Measurements from ENCODE around the gene LRRC32. TPM values are rescaled to one million over a fixed set of nuclear protein-coding genes. Genes with fewer than 3 reads are reported as not detected.
A peak's percentile ranks its signal among the peaks of the same experiment; 100 is the strongest.

The LRRC32 gene
- total and polyA plus RNA-seq, 9 of the 15 experiments (the other 6 are each of a cell fraction or from before 2014, with no cell fraction given) = 0.10 to 0.50 (median 0.19) TPM; not detected in 5

GRCh38 chr11:76663912-76664440, 6.6 kb downstream of the LRRC32 start:
- Histone ChIP-seq H3K79me2 (ENCODE audit: control insufficient read depth, insufficient read depth, low read length) (no peaks in the 10 kb centered on the region), H4K20me1 (replicated peaks; ENCODE audit: control insufficient read depth, insufficient read depth, low read length) (0 out of 2 replicates have a peak, but pooled peaks cover 3% of the 10 kb centered on the region), H3K4me2 (ENCODE audit: insufficient read depth, low read length) (peak overlapping the region; percentile 60), H3K4me1 (replicated peaks in 1 of 2; ENCODE audit: control insufficient read depth in 2 of 2, insufficient read depth in 2 of 2, low read length in 2 of 2) (peaks cover 15 to 42% of the 10 kb centered on the region in 2 experiments; a peak in 4 of 5 replicates), H3K4me3 (no peak overlapping the region), H3K36me3 (ENCODE audit: control insufficient read depth, insufficient read depth, low read length) (no peaks in the 10 kb centered on the region), H3K9ac (ENCODE audit: insufficient read depth in 1 of 2, low read depth in 2 of 2, low read length in 2 of 2) (peak overlapping the region; percentile 34 to 73; a peak in 2 of 4 replicates), H3K9me3 (replicated peaks; ENCODE audit: control insufficient read depth, insufficient read depth, low read depth, low read length) (no peaks in the 10 kb centered on the region), H3K9me1 (ENCODE audit: control insufficient read depth, insufficient read depth, low read length) (no peaks in the 10 kb centered on the region), H3K27me3 (ENCODE audit: control insufficient read depth in 2 of 2, insufficient read depth in 2 of 2, low read length in 2 of 2) (peaks cover 2 to 18% of the 10 kb centered on the region in 2 experiments; a peak in 2 of 5 replicates), H2AFZ (ENCODE audit: low read depth, low read length) (peak overlapping the region; percentile 87), H3K27ac (ENCODE audit: extremely low read depth, low read depth, low read length) (peak overlapping the region; percentile 36; the same call in 2 of the 3 replicates)
- intact Hi-C loops (cut with micrococcal nuclease) (no loop called here), in situ Hi-C loops (cut with MboI) (no loop called here)
- peak; percentile 12; the same call in 2 of the 3 replicates for ATAC-seq
- ChIA-PET POLR2A (interaction anchor here (0.6 to 1.3 kb wide), 4 partner anchors 9 to 19 kb away, joined by 3 to 4 read pairs (median 4); no protein-coding TSS in a partner anchor), CTCF (ENCODE audit: low intra/inter-chr PET ratio) (interaction anchor here (0.5 kb wide), 1 partner anchor 15 kb away, joined by 3 read pairs; no protein-coding TSS in a partner anchor)
- no peak for FAIRE-seq
- 77% methylated on average over 2 of the region's 7 CpGs for WGBS (ENCODE audit: insufficient coverage, low coverage, missing lambda C conversion rate)
- no TSS peak for BruUV-seq (replicated peaks)
- DNase-seq (ENCODE audit: extremely low read depth in 1 of 4, low spot score in 3 of 4) = no peak
- TF ChIP-seq ZNF384 (IDR thresholded peaks at IDR 0.05; ENCODE audit: low read depth, low read length) = no peak
- TF ChIP-seq MCM2 (IDR thresholded peaks at IDR 0.05; ENCODE audit: low read depth) = no peak
- TF ChIP-seq NFIC (IDR thresholded peaks at IDR 0.05) = no peak
- no peak for TF ChIP-seq SMARCA5 (IDR thresholded peaks at IDR 0.05)

GRCh38 chr11:76663486-76663810, 7.1 kb downstream of the LRRC32 start:
- no peaks in the 10 kb centered on the region for H3K79me2 ChIP-seq (ENCODE audit: control insufficient read depth, insufficient read depth, low read length)
- intact Hi-C loops (cut with micrococcal nuclease) = no loop called here
- ChIA-PET CTCF (ENCODE audit: low intra/inter-chr PET ratio) (no interaction called here), POLR2A (interaction anchor here (0.8 to 1.3 kb wide), 2 partner anchors 9 to 503 kb away, joined by 3 to 4 read pairs; no protein-coding TSS in a partner anchor)
- H3K9me1 ChIP-seq (ENCODE audit: control insufficient read depth, insufficient read depth, low read length) = no peaks in the 10 kb centered on the region
- DNase-seq (ENCODE audit: extremely low read depth in 1 of 4, low spot score in 3 of 4) = no peak
- H3K9ac ChIP-seq (ENCODE audit: insufficient read depth in 1 of 2, low read depth in 2 of 2, low read length in 2 of 2) = no peak overlapping the region; a peak in 1 of 4 replicates
- WGBS (ENCODE audit: insufficient coverage, low coverage, missing lambda C conversion rate) = 42% methylated on average over 2 of the region's 2 CpGs
- no peaks in the 10 kb centered on the region for H3K36me3 ChIP-seq (ENCODE audit: control insufficient read depth, insufficient read depth, low read length)
- no peaks in the 10 kb centered on the region for H3K9me3 ChIP-seq (replicated peaks; ENCODE audit: control insufficient read depth, insufficient read depth, low read depth, low read length)
- H3K27ac ChIP-seq (ENCODE audit: extremely low read depth, low read depth, low read length) = no peak overlapping the region
- H3K4me3 ChIP-seq = no peak overlapping the region
- H3K27me3 ChIP-seq (ENCODE audit: control insufficient read depth in 2 of 2, insufficient read depth in 2 of 2, low read length in 2 of 2) = peaks cover 0 to 13% of the 10 kb centered on the region in 2 experiments; a peak in 2 of 5 replicates
- H3K4me1 ChIP-seq (replicated peaks in 1 of 2; ENCODE audit: control insufficient read depth in 2 of 2, insufficient read depth in 2 of 2, low read length in 2 of 2) = peaks cover 15 to 45% of the 10 kb centered on the region in 2 experiments; a peak in 4 of 5 replicates
- no peak for TF ChIP-seq ZNF764 (CRISPR knock-in tag; IDR thresholded peaks at IDR 0.05; ENCODE audit: low read depth)
- TF ChIP-seq ZNF655 (CRISPR knock-in tag; IDR thresholded peaks at IDR 0.05) = no peak
- TF ChIP-seq E2F4 (CRISPR knock-in tag; IDR thresholded peaks at IDR 0.05; ENCODE audit: low read depth) = no peak
- no peak for TF ChIP-seq ZNF197 (CRISPR knock-in tag; IDR thresholded peaks at IDR 0.05; ENCODE audit: low read depth)
- no peak for TF ChIP-seq HOXB6 (CRISPR knock-in tag; IDR thresholded peaks at IDR 0.05; ENCODE audit: borderline replicate concordance)
- no peak for TF ChIP-seq CBX1 (IDR thresholded peaks at IDR 0.05; ENCODE audit: low read depth)
- TF ChIP-seq RBM25 (IDR thresholded peaks at IDR 0.05; ENCODE audit: low read depth, low read length, severe bottlenecking) = peak; percentile 3
- TF ChIP-seq HNRNPK (IDR thresholded peaks at IDR 0.05; ENCODE audit: low read depth, low read length, poor library complexity, severe bottlenecking) = no peak
- TF ChIP-seq PURB (CRISPR knock-in tag; IDR thresholded peaks at IDR 0.05; ENCODE audit: low read depth) = no peak
- ATAC-seq = no peak
- in situ Hi-C loops (cut with MboI) = no loop called here
- no peak for FAIRE-seq
- no peaks in the 10 kb centered on the region for H4K20me1 ChIP-seq (replicated peaks; ENCODE audit: control insufficient read depth, insufficient read depth, low read length)
- no peak overlapping the region for H2AFZ ChIP-seq (ENCODE audit: low read depth, low read length)
- no TSS peak for BruUV-seq (replicated peaks)
- no peak overlapping the region for H3K4me2 ChIP-seq (ENCODE audit: insufficient read depth, low read length)
